Dedifferentiated amniotic fluid mesenchymal stem cell (primary cell): ENCODE data around the gene TTC1.
"Not testable (repeated sequence)": the region's sequence is repeated elsewhere in the genome, so short reads cannot be mapped to it uniquely, and the experiment has no call there.

ENCODE experiments used
- DNase-seq: peaks from one replicate; pipeline ENCODE4 v3.0.0-alpha.2; 2016; ENCODE audit errors: extremely low spot score

The TTC1 gene

DNA sequence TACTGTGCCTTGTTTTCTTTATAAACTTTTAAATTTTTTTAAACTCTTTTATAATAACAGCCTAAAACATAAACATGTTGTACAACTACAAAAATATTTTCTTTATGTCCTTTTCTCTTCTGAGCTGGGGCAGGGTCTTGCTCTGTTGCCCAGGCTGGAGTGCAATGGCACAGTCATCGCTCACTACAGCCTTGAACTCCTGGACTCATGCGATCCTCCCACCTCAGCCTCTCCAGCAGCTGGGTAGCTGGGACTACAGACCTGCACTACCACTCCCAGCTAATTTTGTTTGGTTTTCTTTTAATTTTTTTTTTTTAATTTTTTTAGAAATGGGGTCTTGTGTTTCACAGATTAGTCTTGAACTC is 31.5 kb downstream of the TTC1 start:
- DNase-seq, result no peak

DNA sequence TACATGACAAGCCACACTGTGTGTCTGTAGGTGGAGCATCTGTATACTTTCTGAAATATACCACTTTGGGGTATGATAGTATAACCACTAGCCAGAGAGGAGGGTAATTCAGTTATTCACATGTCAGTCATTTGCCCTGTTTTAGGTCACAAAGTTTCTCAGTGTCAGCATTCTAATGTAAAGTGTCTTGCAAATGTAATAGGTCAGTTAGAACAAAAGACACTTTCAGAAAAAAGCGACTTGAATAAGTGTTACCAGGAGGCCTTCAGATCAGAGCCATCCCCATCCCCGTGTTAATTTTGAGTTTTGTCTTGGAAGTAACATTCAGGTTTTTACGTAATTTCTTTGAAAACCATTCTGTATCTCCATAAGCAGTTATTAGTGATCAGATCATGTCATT is 33.7 kb downstream of the TTC1 start:
- DNase-seq, result no peak

DNA sequence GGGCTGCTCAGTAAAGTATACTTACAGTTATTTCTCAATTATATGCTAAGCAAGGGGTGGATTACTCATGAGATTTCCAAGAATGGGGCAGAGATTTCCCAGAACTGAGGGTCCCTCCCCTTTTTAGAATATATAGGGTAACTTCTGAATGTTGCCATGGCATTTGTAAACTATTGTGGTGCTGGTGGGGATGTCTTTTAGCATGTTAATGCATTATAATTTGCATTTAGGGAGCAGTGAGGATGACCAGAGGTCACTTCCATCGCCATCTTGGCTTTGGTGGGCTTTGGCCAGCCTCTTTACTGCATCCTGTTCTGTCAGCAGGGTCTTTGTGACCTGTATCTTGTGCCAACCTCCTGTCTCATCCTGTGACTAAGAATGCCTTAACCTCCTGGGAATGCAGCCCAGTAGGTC is 35.5 kb downstream of the TTC1 start:
- DNase-seq, result no peak

DNA sequence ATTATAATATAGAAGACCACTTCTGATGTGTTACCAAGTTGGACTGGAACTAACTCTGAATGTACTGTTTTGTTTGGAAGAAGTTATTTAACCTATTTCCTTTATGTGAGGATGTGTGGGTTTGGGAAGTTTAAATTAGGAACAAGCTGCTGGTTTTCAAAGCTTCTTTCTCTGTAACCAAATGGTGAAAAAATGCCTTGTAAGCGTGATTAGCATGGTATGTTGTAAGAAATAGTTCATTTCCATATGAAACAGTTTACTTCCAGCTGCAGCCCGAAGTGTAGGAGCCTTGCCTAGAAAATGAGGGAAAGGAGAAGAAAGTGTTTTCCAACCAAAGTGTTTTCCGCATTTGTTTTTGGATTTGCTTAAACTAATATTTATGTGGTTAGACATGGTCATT is 36.0 kb downstream of the TTC1 start:
- DNase-seq, result no peak

DNA sequence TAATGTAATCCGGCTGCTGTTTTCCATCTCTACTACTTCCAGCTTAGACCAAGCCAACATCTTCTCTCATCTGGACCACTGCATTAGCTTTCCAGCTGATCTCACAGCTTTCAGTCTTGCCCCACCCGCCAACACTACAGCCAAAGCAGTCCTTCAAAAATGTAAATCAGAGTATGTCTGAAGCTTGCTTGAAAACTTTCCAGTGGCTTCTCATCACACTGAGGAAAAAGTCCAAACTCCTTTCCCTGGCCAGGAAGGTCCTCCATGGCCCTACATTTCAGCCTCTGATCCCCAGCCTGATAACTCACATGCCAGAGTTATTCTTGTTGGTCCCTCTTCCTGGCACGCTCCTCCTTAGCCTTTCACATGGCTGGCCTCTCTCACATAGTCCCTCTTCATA is 38.5 kb downstream of the TTC1 start:
- DNase-seq, result no peak

DNA sequence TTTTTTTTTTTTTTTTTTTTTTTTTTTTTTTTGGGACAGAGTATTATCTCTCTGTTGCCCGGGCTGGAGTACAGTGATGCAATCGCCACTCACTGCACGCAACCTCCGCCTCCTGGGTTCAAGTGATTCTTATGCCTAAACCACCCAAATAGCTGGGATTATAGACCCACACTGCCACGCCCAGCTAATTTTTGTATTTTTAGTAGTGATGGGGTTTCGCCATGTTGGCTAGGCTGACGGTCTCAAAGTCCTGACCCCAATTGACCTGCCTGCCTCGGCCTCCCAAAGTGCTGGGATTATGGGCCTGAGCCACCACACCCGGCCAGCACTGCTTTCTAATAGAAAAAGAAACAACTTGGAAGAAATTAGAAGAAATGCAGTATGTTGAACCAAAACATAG is 39.2 kb downstream of the TTC1 start:
- no peak for DNase-seq

DNA sequence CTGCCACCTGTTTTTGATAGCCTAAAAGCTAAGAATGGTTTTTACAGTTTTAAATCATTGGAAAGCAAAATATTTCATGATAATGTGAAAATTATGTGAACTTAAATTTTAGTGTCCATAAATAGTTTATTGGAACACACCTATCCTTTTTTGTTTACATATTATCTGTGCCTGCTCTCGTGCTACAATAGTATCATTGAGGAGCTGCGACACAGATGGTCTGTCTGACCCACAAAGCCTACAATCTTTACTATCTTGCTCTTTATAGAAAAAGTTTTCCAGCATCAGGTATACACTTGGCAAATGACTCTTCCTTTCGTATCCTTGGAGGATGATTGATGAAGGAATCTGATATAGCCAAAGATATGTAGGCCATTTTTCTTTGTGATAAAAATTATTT is 40.2 kb downstream of the TTC1 start:
- no peak for DNase-seq

DNA sequence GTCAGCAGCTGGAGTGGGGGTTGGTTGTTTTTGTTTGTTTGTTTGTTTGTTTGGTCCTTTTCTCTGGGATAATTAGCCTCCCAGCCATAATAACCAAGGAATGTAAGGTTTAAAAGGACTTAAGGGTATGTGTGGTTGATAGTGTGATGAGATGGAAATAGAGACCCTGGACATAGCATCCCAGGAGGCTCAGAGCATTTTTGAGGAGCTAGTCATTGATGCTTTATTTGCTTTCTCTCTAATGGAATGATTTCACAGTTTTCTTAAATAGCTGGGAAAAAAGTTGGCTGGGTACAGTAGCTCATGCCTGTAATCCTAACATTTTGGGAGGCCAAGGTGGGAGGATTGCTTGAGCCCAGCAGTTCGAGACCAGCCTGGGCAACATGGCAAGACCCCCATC is 45.1 kb downstream of the TTC1 start:
- no peak for DNase-seq

DNA sequence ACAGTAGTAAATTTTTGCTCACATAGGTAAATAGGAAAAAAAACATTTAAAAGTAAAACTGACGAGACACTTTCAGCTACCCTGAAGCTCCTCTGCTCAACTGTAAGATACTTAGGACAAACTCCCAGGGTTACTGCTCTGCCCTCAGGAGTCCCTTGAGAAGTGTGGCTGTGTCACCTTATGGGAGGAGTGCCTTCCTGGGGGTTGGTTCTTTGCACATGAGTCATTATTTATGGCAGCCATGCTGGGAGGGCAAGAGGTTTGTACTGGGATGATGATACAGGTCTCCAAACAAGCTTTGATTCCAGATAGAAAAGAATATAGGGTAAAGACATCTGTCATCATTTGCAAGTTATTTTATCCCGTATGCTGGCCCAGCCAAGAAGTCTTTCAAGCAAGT is 45.9 kb downstream of the TTC1 start:
- no peak for DNase-seq

DNA sequence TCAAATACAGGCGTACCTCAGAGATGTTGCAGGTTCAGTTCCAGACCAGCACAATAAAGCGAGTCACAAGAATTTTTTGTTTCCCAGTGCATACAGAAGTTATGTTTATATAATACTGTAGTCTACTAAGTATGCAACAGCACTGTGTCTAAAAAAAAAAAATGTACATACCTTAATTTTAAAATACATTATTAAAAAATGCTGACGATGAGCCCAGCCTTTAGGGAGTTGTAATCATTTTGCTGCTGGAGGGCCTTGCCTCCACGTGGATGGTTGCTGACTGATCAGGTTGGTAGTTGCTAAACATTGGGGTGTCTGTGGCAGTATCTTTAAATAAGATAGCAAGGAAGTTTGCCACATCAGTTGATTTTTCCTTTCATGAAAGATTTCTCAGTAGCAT is 48.3 kb downstream of the TTC1 start:
- DNase-seq, result no peak

DNA sequence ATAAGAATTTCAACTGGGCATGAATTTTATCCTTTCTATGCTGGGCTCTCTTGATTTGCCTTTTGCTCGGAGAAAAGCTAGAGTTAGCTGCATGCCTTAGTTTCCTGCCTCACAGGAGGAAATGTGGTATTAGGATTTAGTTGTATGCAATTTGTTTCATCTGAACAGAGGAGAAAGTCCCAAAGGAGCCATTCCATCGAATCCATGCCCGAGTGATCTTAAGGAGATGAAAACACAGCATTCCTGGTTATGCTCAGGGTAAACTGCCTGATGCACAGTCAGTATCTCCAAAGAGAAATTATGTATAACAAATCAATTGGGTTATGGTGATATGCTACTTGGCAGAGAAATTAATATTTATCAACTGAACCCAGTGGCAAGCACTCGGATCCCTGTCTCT is 51.1 kb downstream of the TTC1 start:
- no peak for DNase-seq

DNA sequence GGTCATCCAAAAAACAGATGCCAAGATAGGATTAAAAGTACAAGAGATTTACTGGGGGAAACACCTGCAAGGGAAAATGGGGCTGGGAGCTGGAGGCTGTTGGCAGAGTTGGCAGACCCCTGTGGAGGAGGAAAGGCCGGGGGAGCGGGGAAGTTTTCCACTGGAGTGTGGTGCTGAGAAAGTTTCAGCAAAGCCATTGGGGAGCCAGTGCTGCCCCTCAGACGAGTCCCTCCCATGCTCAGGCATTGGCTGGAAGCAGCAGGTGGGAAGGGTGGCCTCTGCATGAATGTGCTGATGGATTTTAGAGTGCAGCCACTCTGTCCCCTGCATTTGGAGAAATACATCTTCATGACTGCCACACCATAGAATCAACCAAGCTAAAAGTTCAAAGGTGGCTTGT is 52.8 kb downstream of the TTC1 start:
- DNase-seq, result no peak

DNA sequence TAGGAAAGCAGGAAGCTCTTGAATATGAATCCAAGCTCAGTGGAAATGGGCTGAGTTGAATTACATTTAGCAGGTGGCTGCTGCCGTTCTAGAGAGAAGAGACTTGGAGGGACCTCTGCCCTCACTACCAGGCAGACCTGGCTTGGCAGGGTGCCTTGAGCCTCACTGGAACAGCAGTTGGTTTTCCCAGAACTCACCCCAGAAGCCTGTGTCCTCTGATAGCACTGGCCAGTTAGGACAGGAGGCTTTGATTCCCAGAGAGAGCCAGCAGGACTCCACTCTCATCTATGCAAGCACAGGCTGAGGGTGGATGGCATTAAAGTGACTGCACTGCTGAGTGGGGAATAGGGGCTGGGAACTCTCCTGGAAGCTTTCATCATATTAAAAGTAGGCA is 55.5 kb downstream of the TTC1 start:
- DNase-seq, result no peak

DNA sequence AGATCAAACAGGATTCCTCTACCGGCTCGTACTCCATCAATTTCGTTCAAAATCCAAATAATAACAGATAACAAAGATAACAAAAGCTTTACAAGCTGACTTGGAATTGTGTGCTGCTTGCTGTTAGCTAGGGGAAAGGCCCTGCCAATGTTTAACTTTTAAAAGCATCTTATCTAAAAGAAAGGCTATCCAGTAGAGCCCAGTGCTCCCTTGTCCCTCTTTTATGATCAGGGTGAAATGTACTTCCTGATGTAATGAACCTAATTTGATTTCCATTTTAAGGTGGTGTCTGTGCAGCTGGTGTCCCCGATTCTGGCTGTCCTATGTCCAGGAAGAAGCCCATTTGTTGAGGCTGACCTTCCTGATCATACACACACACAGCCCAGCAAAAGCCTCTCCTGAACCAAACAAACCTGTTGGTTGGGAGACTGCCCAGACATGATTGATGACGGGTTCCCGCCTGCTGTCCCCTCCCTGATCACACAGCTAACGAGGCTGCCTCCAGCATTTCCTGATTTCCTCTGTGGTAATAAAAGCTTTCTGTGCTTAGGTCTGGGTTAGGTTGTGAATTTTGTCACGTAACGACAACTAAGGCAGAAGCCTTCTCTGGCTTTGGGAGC is 56.2 kb downstream of the TTC1 start:
- no peak for DNase-seq

DNA sequence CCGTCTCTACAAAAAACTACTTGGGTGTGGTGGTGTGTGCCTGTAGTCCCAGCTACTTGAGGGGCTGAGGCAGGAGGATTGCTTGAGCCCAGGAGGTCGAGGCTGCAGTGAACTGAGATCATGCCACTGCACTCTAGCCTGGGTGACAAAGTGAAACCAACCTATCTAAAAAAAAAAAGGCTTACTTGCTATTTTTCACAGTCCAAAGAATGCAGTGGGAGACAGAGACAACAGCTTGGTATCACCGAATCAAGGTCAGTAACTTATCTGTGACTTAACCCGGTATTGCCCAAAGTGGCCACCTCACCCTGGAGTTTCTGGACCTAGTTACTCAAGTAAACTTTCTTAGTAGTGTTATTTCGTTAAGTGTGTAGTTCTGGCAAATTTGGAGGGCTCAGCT is 60.2 kb downstream of the TTC1 start:
- DNase-seq, result not testable (repeated sequence)

DNA sequence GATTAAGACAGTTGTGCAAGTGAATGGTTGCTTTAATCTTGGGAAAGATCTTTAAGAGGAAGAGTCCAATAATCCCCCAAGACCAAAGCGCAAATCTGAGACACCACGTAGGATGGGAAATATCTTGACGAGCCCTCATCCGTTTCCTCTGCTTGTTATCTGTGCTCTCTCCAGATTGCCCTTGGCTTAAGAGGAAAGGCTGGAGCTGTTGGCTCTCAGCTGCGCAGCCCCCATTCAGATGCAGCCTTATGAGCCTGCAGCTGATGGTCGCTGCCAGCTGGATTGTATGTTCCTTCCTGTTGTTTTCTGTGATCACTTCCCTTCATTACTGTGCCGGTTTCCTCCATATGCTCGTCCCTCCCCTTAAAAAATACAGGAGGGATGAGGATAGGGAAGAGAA is 62.6 kb downstream of the TTC1 start:
- DNase-seq, result no peak

DNA sequence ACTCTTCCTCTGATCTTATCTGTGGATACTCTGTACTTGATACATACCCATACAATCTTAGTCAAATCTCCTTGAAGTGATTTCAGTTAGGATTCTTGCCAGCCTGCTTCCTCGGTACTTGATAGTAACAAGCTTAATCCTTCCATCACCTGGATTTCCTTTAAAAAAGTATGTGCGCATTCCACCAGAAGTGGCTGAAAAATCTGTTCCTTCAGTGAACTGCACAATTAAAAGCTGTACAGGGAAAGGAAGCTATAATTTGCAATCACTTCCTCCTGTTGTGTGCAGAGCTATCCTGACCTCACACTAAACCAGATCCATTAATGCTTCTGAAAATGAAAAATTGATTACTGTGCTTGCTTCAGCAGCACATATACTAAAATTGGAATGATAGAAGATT is 63.0 kb downstream of the TTC1 start:
- DNase-seq, result no peak

DNA sequence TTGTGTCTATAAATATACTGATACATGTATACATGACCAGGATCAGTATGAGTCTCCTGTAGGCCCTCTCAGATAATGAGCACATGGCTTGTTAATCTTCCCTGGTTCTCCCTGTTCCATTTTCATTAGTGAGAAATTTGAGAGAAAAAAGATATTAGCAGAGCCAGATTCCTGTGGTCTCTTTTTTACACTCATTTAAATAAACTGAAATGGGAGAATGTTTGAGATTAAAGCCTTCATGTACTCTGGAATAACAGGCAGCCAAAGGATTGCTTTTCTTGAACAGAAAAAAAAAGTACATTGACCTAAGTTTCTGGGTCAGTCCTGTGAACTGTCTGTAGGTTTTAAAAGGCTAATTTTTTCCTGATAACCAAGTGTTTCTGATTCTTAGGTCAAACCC is 66.1 kb downstream of the TTC1 start:
- no peak for DNase-seq

DNA sequence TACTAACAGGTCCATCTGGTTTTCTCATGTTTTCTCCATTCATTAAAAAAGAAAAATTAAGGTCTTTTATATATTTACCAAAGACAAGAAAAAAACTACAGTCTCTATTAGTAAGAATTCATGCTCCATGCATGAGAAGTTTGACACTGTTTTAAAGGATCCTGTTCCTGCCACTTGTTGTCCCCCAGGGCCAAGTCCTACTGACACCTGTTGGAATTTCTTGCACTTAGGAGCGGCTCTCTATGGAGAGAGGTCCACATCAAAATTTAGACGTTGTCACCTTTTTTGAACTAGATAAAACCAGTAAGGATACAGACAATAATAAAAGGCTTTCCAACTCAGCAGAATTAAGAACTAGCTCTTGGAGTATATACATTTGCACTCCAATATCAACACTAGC is 68.1 kb downstream of the TTC1 start:
- no peak for DNase-seq

DNA sequence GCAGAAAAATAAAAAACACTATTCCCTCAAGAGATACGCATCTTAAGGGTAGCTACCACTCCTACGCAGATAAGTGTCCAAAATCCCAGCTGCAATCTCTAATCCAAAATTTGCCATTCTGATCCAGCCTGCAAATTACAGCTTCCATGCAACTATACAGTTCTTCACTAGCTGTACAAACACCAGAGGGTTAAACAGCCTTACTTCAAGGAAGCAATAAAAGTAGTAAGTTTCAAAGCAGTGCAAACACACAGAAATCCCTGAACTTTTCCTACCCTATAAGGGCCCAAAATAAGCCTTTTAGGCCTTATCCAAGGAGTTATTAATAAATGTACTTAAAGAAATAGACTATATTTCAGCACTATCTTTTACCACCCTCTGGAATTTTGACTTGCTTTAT is 70.8 kb downstream of the TTC1 start:
- no peak for DNase-seq

DNA sequence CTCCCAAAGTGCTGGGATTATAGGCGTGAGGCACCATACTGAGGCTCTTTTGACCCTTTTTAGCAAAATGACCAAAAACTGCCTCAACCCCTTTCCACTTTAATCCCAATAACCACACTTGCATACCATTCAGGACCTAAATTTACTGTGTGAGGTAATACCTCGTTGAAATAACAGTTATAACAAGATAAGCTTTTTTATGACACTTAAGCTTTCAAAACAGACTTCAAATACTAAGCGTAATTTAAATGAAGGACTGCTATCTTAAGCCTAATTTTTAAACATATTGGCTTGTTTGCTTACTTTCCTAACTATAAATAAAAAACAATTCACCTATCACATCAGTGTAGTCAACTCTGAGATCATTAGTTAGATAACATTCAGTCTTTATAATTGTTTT is 72.6 kb downstream of the TTC1 start:
- no peak for DNase-seq

DNA sequence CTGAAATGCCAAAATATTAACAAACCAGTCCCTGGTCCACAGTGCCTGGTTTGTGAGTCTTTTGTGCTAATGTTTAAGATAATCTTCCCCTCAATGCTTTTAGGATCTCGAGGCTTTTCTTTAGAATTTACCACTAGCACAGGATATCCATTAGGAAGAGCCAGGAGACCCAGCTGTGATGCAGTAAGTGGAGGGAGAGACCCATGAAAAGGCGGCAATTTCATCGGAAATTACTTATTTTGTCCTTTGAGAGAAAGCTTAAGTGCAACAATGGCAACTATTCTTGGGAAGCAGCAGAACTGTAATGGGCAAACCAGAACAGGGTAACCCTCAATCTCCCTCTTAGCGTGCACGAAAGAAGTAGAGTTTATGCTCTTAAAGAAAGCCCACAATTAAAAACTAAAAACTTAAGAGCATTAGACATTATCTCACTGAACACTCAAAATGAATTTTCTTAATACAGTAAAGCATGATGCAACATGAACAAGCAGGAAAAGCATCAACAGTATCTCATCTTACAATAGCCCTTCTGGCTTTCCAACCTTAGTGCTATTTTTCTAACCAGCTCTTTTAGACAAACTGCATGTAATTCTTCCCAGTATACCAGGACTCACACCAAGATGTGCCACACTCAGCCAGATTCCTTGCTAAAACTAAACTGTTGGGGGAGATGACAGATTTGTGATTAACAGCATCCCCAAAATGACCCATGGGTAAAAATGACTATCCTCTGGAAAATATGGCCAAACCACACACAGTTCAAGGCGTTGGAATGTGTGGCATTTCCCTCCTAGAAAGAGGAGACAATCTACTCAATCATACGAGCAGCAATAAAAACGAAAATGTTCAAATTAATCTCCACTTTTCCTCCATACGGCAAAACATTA is 73.9 kb downstream of the TTC1 start:
- peak; percentile 78 for DNase-seq

DNA sequence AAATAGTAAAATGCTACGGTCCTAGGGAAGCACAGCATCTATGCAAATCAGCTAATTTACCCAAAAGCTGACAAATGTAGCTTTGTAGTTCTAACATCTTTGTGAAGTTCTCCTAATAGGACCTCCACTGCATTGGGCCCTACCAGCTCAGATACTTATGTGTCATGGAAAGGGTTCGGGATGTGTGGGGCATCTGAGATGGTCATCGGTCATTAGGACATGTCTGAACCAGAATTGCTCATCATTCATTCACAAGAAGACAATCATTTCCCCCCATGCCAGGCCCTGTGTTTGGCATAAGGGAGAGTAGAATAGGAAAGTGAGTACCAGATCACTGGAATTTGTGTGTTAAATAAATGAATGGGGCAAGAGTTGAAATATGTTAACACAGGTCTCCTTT is 74.6 kb downstream of the TTC1 start:
- no peak for DNase-seq

DNA sequence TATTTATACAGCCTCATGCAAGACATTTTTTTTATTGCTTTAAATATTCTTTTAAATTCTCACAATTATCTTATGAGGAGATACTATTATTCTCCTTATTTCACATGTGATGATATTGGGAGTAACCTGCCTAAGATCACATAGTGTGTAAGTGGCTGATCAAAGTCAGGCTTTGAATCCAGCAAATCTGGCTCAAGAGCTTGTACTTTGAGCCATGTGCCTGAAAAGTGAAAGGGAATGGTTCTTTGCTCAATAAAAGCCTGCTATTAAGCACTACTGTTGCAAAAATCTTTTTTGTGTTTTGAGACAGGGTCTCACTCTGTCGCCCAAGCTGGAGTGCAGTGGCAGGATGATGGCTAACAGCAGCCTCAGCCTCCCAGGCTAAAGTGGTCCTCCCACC is 75.2 kb downstream of the TTC1 start:
- DNase-seq, result no peak
